H1 (cell line): ENCODE results near the gene SLC35D2. TPM values are rescaled to one million over a fixed set of nuclear protein-coding genes. Genes with fewer than 3 reads are reported as not detected.

Experiments used
- SIX5 ChIP-seq: IDR thresholded peaks from 2 replicates; pipeline ENCODE4 v1.6.1; 2011; ENCODE audit warnings: mild to moderate bottlenecking, low read depth, low read length
- SUZ12 ChIP-seq: fragments of 200-600 bp; sonication (generic); IDR thresholded peaks from 2 replicates; pipeline ENCODE4 v1.6.1; 2012; ENCODE audit warnings: mild to moderate bottlenecking, inconsistent platforms, low read length, moderate library complexity, mixed read lengths
- TBP ChIP-seq: IDR thresholded peaks from 2 replicates; pipeline ENCODE4 v1.6.1; 2011; ENCODE audit warnings: low read depth, low read length, improper control_type of control experiment
- polyA plus RNA-seq, 7 experiments: library from polyadenylated mRNA; depleted of rRNA in 3 of 7; stranded (reverse) in 5 of 7; unstranded in 2 of 7; fragments of >200 nt in 5 of 7; fragments of 200-250 nt in 2 of 7; gene quantifications; 1 replicate in 5 of 7; 2 replicates in 1 of 7; 4 replicates in 1 of 7; pipeline versions ENCODE4 v1.2.1 to v1.2.3, GENCODE V29; 2011 to 2013; ENCODE audit warnings: missing spikeins in 2 of 7, mixed read lengths in 2 of 7
- total RNA-seq: library from RNA; stranded (reverse); fragmentation: NEBNext Ultra II Directional; extraction: Animal tissue kit (Norgen Biotek cat#: 25700); gene quantifications from 2 replicates; pipeline ENCODE4 v1.2.1, GENCODE V29; 2021

The SLC35D2 gene
- total and polyA plus RNA-seq, 2 of the 8 experiments (the other 6 are each of a cell fraction or from before 2014, with no cell fraction given) = 9.6 to 11.5 TPM

DNA sequence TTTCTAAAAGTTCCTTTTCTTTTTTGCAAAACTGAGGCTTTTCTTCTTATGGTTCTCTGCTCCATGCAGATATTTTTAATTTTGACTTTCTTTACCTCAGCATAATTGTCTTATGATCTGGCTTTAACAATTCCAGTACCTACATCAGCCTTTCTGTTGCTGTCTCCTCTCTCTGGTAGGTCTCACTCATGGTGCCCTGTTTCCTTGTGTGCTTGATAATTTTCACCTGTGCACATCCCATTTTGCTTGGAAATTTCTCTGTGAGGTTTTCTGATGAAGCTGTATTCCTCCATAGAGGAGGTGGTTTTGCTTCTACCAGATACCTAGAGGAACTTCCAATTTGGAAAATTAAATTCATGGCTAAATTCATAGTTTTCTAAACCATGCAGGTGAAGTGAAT lies 79.3 kb downstream of the SLC35D2 start (continued):
- no peak for TF ChIP-seq SIX5
- no peak for TF ChIP-seq TBP
- TF ChIP-seq SUZ12 = no peak
